ENCODE data around the gene ESD.

Gene ESD

DNA sequence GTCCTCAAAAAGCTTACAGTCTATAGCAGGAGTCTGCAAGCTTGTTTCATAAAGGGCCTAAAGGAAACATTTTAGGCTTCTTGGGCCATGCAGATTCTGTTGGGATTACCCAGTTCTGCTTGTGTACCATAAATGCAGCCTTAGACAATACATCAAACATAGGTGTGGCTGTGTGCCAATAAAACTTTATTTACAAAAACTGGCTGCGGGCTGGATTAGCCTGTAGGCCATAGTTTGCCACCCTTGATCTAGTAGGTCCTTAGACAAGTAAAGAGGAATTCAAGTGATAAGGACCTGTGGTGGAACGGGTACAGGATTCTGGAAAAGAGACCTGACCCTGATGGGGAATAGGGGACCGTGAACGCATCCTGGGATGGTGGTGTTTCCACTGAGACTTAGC lies 51.9 kb downstream of the ESD start:
- DNase-seq (ENCODE audit: low read depth), result no peak

GRCh38 chr13:46743191-46743590 lies 53.8 kb downstream of the ESD start:
- no peak for DNase-seq (ENCODE audit: low read depth)

- no peak for DNase-seq (ENCODE audit: low read depth)
Observed at GRCh38 chr13:46739447-46740098, 57.4 kb downstream of the ESD start.

GRCh38 chr13:46738766-46739165 lies 58.2 kb downstream of the ESD start:
- no peak for DNase-seq (ENCODE audit: low read depth)

DNA sequence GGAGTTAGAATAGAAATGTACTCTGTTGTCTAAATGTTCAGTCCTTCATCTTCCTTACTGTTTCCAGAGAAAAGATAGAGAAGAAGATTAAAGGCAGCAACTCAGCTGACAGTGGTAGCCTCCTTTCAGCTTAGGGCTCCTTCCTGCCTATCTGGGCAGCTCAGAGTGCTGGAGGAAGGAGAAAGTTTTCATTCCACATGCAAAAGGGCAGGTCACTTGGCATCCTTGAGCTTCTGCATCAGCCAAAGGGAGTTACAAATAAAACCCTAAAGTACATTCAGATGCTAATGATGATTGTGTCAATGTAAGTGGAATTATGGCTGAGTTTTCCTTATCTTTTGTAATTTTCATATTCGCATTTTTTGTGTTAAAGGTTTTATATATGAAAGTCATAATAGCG lies 58.9 kb downstream of the ESD start:
- DNase-seq (ENCODE audit: low read depth), result peak; percentile 36

DNA sequence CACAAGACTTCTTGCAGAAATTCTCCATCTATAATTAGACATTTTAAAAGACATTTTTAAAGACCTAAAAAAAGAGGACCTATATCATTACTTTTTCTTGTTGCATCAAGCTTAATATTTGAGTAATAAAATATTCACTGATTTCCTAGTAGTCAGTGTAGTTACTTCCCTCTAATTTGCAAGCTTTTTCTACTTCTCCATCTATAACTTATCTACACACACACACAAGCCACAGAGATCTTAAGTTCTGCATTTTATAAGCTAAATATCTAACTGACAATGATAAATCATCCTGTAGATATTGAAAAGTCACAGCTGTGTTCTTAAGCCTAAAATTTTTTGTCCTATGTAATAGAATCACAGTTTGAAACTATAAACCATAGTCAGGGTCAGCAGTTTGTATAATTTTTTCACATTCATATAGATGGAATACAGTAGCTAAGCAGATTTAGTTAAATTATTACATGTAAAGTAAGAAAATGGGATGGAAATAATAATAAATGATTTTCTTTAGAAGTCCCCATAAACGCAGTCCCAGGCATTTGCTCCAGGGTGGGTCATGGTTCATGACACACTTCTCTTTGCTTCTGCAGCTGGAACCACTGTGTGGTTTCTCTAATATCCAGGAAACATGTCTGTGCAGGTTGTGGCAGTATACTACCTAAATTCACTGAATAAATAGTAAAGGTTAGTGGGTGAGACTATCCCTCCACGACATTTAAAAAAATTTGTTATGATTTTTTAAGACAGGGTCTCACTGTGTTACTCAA lies 60.2 kb downstream of the ESD start:
- DNase-seq (ENCODE audit: low read depth), result no peak

- no peak for DNase-seq (ENCODE audit: low read depth)
Observed at GRCh38 chr13:46735425-46735824, 61.5 kb downstream of the ESD start.

GRCh38 chr13:46731535-46731934 lies 65.4 kb downstream of the ESD start:
- DNase-seq (ENCODE audit: low read depth), result no peak

GRCh38 chr13:46728777-46729176 lies 68.2 kb downstream of the ESD start:
- DNase-seq (ENCODE audit: low read depth), result no peak

GRCh38 chr13:46726347-46726746 lies 70.6 kb downstream of the ESD start:
- no peak for DNase-seq (ENCODE audit: low read depth)

Measured in fibroblast of the conjunctiva (primary cell).